ENCODE data around the gene GPR27. TPM values are rescaled to one million over a fixed set of nuclear protein-coding genes. Genes with fewer than 3 reads are reported as not detected.

Gene GPR27
- total RNA-seq, 3 donors from 2014 or later (not counting 1 experiment from before 2014, with no cell fraction given) = 0.14 to 2.8 TPM; not detected in 1

GRCh38 chr3:71801986-71802385, 48.3 kb downstream of the GPR27 start:
- no peak overlapping the region for H3K4me3 Mint-ChIP-seq
- no peaks in the 10 kb centered on the region for H3K36me3 ChIP-seq (ENCODE audit: control insufficient read depth, insufficient read depth, low read length)
- H3K27ac ChIP-seq (ENCODE audit: low read length) = no peak overlapping the region
- no peaks in the 10 kb centered on the region for H3K4me1 ChIP-seq (ENCODE audit: control insufficient read depth, insufficient read depth, low read length)
- no peak overlapping the region for H3K4me3 ChIP-seq (ENCODE audit: low read length)
- no peaks in the 10 kb centered on the region for H3K27me3 ChIP-seq (ENCODE audit: control insufficient read depth, insufficient read depth, low read length)
- H3K27ac Mint-ChIP-seq = no peak overlapping the region
- ATAC-seq = no peak
- no peaks in the 10 kb centered on the region for H3K4me1 Mint-ChIP-seq
- TF ChIP-seq CTCF (IDR thresholded peaks at IDR 0.05) = no peak
- no peaks in the 10 kb centered on the region for H3K9me3 ChIP-seq (ENCODE audit: control insufficient read depth, insufficient read depth, low read length)
- intact Hi-C loops (cut with micrococcal nuclease) = no loop called here
- no peaks in the 10 kb centered on the region for H3K9me3 Mint-ChIP-seq
- H3K27me3 Mint-ChIP-seq (ENCODE audit: low read depth in 2 of 2) = peaks cover 4 to 9% of the 10 kb centered on the region in 2 donors
- 100% methylated on average over 1 of the region's 2 CpGs for WGBS (ENCODE audit: insufficient coverage)
- no peaks in the 10 kb centered on the region for H3K36me3 Mint-ChIP-seq
- no peak for DNase-seq

- Histone ChIP-seq H3K9me3 (ENCODE audit: control insufficient read depth, insufficient read depth, low read length) (no peaks in the 10 kb centered on the region), H3K4me1 (ENCODE audit: control insufficient read depth, insufficient read depth, low read length) (no peaks in the 10 kb centered on the region), H3K36me3 (ENCODE audit: control insufficient read depth, insufficient read depth, low read length) (no peaks in the 10 kb centered on the region), H3K27me3 (ENCODE audit: control insufficient read depth, insufficient read depth, low read length) (no peaks in the 10 kb centered on the region), H3K27ac (ENCODE audit: low read length) (no peak overlapping the region), H3K4me3 (ENCODE audit: low read length) (no peak overlapping the region)
- TF ChIP-seq CTCF (IDR thresholded peaks at IDR 0.05) = no peak
- H3K4me3 Mint-ChIP-seq = no peak overlapping the region
- 92% methylated on average over 3 of the region's 3 CpGs for WGBS (ENCODE audit: insufficient coverage)
- no peaks in the 10 kb centered on the region for H3K4me1 Mint-ChIP-seq
- intact Hi-C loops (cut with micrococcal nuclease) = no loop called here
- H3K36me3 Mint-ChIP-seq = no peaks in the 10 kb centered on the region
- ATAC-seq (no peak), DNase-seq (no peak)
- peaks cover 4 to 9% of the 10 kb centered on the region in 2 donors for H3K27me3 Mint-ChIP-seq (ENCODE audit: low read depth in 2 of 2)
- H3K9me3 Mint-ChIP-seq = no peaks in the 10 kb centered on the region
- H3K27ac Mint-ChIP-seq = no peak overlapping the region
These were observed 49.6 kb downstream of the GPR27 start for GRCh38 chr3:71803248-71803647.

GRCh38 chr3:71805199-71805598, 51.5 kb downstream of the GPR27 start:
- DNase-seq (no peak), ATAC-seq (no peak)
- Mint-ChIP-seq H3K4me3 (no peak overlapping the region), H3K27ac (no peak overlapping the region), H3K27me3 (ENCODE audit: low read depth in 2 of 2) (peaks cover 0 to 4% of the 10 kb centered on the region in 2 donors), H3K9me3 (no peaks in the 10 kb centered on the region), H3K4me1 (no peaks in the 10 kb centered on the region), H3K36me3 (no peaks in the 10 kb centered on the region)
- Histone ChIP-seq H3K9me3 (ENCODE audit: control insufficient read depth, insufficient read depth, low read length) (no peaks in the 10 kb centered on the region), H3K36me3 (ENCODE audit: control insufficient read depth, insufficient read depth, low read length) (no peaks in the 10 kb centered on the region), H3K4me1 (ENCODE audit: control insufficient read depth, insufficient read depth, low read length) (no peaks in the 10 kb centered on the region), H3K4me3 (ENCODE audit: low read length) (no peak overlapping the region), H3K27me3 (ENCODE audit: control insufficient read depth, insufficient read depth, low read length) (no peaks in the 10 kb centered on the region), H3K27ac (ENCODE audit: low read length) (no peak overlapping the region)
- WGBS (ENCODE audit: insufficient coverage) = 88% methylated on average over 3 of the region's 3 CpGs
- no peak for TF ChIP-seq CTCF (IDR thresholded peaks at IDR 0.05)
- intact Hi-C loops (cut with micrococcal nuclease) = no loop called here

GRCh38 chr3:71805691-71806090, 52.0 kb downstream of the GPR27 start:
- no peak overlapping the region for H3K27ac ChIP-seq (ENCODE audit: low read length)
- no peaks in the 10 kb centered on the region for H3K36me3 ChIP-seq (ENCODE audit: control insufficient read depth, insufficient read depth, low read length)
- H3K27me3 Mint-ChIP-seq (ENCODE audit: low read depth in 2 of 2) = peaks cover 0 to 4% of the 10 kb centered on the region in 2 donors
- no peak overlapping the region for H3K27ac Mint-ChIP-seq
- no peak overlapping the region for H3K4me3 ChIP-seq (ENCODE audit: low read length)
- no peaks in the 10 kb centered on the region for H3K9me3 ChIP-seq (ENCODE audit: control insufficient read depth, insufficient read depth, low read length)
- H3K27me3 ChIP-seq (ENCODE audit: control insufficient read depth, insufficient read depth, low read length) = no peaks in the 10 kb centered on the region
- no peaks in the 10 kb centered on the region for H3K4me1 Mint-ChIP-seq
- H3K4me1 ChIP-seq (ENCODE audit: control insufficient read depth, insufficient read depth, low read length) = no peaks in the 10 kb centered on the region
- no peak overlapping the region for H3K4me3 Mint-ChIP-seq
- ATAC-seq (no peak), DNase-seq (no peak)
- intact Hi-C loops (cut with micrococcal nuclease) = no loop called here
- no peak for TF ChIP-seq CTCF (IDR thresholded peaks at IDR 0.05)
- 95% methylated on average over 1 of the region's 2 CpGs for WGBS (ENCODE audit: insufficient coverage)
- H3K36me3 Mint-ChIP-seq = no peaks in the 10 kb centered on the region
- H3K9me3 Mint-ChIP-seq = no peaks in the 10 kb centered on the region

Data from natural killer cell (primary cell).